Iris pigment epithelial cell (primary cell): ENCODE measurements around the gene HSF5.
A peak's percentile ranks its signal among the peaks of the same experiment; 100 is the strongest.
"Not testable (repeated sequence)": the region's sequence is repeated elsewhere in the genome, so short reads cannot be mapped to it uniquely, and the experiment has no call there.

Experiments used
- DNase-seq: peaks from one replicate; pipeline ENCODE4 v3.0.0-alpha.2; 2011; ENCODE audit warnings: low read depth

The HSF5 gene

DNA sequence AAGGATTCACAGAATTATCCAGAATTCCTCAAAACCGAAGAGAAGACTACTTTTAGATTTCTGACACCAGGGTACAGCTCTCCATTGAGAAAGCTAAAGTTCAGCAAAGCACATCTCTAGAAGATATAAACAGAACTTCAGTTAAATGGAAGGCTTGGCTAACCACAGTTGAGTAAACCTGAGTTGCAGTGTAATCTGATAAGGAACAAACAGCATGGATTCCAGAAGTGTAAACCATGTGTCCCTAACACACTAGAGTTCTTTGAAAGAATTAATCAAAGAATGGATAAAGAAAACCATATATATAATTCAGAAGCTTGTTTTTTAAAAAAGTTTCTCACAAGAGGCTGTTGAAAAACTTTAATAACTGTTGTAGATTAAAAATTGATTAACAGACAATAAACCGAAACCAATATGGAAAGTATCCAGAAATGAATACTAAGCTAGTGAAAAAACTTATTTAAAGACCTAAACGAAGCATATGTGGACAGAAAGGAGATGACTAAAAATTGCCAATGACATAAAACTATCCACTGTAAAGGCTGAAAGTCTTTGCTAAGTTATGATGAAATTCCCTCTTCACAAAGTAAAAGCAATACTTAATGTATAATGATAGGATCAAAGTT, 75.1 kb downstream of the HSF5 start:
- DNase-seq = peak; percentile 47

DNA sequence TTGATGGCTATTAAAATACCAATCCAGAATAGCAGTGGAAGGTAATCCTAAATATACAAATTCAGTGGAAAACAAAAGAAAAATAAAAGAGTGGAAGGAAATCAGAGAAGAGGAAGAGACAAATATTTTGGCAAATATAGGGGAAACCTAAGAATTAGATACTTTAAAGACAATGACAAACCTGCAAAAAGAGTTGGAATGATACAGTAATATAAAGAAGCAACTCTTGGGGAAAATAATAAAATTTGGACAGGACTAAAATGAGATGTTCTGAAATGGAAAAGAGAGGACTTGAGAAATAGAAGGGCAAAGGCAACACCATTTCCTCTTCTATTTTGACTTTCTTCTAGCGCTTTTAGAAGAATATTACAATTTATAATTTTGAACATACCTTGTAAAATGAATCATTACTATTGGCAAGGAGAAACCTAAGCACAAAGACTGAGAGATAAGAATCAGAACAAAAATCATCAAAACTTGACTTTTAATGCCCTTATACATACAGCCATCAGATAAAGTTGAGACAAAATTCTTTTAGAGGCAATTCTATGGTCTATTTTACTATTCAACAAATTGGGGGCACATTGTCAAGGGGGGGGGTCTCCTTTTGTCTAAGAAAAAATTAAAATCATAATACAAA, 76.0 kb downstream of the HSF5 start:
- DNase-seq = no peak

DNA sequence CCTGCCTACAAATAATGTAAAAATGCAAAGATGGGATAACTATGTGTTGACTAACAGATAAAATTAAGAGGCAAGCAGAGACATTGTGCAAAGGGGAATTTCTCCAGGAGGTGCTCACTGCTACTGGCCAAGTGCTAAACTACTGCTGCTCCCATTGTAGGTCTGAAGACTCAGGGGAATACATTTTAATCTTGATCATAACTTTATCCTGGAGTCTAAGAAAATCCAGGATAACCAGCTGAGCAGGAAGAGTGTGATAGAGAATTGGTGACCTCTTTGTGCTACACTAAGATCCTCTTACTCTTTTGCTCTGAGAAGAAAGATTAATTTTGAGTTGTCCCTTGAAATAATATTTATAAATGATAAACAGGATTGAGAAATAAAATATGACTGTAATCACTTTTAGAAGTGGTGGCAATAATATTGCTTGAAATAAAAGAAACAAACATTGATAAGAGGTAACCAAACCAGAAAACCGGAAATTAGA, 76.8 kb downstream of the HSF5 start:
- DNase-seq = no peak

DNA sequence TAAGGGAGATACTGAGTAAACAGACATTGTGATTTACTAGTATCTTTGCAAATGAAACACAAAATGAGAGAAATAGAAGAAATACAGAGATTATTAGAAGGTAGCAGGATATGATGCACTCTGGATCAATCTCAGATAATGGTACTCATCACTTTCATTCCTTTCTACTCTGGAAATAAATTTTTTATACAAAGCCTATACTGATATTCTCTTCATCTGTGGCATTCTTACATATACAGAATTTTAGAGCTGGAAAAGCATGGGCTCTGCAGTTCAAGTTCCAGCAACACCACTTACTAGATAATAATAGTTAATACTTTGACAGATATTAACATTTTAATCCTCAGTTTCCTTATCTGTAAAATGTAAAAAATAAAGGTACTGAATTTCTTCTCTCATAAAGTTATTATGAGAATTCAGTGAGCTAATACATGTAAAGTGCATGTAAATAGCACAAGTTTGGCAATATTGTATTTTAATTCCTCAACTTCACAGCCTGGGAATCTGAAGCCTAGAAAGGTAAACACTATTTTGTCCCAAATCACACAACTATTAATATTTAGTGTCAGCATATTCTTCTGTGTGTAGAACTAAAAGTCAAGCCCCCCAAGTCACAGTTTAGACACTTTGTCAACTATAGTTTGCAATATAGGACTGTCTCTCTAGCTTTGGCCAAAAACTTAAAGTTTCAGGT, 77.3 kb downstream of the HSF5 start:
- DNase-seq = no peak

DNA sequence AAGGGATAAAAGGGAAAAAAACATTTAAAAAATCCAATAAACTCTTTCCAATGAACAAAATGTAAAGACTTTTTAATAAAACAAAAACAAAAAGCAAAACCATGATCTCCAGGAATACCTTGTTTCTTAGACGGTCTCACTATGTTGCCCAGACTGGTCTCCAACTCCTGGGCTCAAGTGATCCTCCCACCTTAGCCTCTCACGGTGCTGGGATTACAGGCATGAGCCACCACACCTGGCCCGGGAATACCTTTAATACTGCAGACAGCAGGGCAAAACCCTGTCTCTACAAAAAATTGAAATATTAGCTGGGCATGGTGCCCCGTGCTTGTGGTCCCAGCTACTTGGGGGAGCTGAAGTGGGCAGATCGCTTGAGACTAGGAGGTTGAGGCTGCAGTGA, 78.8 kb downstream of the HSF5 start:
- no peak for DNase-seq

DNA sequence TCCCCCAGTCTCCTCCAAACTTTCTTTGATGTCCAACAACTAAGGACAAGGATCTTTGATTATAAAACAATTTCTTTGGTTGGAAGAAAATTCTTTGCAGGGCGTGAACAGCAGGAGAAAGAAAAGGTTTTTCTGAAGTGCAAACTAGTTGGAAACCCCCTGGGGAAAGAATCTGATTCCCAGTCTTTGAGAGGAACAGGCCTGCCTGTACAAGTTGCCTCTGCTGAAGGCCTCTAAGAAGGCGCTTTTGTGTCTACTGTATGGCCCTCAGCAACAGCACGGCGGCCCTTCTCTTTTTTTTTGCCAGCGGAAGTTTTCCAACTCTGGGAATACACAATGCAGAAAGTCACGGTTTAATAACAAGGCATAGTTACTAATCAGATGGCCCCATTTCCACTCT, 84.9 kb downstream of the HSF5 start:
- DNase-seq = no peak

DNA sequence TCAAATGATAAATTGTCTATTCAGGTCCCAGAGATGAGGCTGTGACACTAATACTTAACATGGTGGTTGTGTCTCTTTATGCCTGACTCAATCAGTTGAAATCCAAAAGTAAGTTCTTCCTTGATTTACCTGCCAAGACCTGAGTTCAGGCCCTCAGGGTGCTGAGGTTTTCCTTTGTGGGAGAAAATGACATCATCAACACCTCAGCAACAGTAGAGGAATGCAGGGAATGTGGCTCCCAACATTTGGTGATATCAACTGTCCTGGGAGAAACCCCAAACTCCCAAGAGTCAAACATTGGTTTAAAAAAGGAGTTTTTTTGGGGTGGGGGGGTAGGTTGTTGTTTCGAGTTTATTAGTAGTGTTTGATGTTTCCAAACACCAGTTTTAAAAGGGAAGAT, 85.5 kb downstream of the HSF5 start:
- DNase-seq = peak; percentile 16

DNA sequence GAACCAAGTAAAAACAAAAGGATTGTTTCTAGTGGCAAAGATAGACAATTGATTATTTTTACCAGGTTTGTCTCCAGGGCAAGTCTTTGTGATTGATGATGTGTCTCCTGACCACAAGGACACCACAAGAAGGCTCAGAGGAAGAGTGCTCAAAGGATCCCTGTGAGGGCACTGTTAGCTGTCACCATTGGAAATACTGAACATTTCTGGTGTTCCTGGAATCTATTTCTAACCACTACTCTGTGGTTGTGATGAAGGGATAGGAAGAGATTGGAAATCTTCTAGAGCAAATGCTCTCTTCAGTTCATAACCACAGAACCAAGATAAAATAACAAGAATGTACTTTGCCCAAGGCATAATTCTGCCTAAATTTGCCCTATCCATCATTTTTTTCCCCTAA, 86.2 kb downstream of the HSF5 start:
- DNase-seq = peak; percentile 36

DNA sequence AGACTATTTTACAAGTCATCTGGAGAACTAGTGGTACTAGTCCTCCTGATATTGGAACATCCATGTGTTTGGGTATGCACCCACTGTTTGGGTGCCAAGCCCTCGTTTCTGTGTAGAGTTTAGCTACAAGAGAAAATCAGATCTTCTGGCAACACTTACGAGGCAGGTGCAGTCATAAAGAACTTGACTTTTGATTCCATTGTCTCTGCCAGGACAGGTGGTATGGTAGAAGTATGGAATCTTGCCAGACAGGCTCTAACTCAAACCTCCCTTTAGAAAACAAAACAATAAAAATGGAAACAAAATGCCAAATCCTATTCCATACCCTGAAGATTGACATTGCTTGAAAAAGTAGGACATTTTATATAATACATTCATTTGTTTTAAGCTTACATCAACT, 86.9 kb downstream of the HSF5 start:
- DNase-seq = no peak

DNA sequence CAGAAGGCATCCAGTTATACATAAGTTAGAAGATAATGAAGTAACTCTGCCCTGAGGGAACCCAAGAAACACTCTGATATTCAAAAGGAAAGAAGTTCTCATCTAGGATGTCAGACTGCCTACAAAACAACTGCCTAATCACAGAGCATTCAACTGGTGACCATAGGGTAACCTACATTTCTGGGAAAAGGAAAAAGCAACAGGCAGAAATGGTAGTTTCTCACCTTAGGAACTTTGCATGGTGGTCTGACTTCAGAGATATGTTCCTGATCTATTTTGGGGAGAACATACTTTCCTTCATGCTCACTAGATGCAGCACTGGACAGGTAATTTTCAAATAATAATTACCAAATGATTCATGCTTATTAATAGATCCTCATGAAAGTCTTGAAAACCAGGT, 87.4 kb downstream of the HSF5 start:
- no peak for DNase-seq

DNA sequence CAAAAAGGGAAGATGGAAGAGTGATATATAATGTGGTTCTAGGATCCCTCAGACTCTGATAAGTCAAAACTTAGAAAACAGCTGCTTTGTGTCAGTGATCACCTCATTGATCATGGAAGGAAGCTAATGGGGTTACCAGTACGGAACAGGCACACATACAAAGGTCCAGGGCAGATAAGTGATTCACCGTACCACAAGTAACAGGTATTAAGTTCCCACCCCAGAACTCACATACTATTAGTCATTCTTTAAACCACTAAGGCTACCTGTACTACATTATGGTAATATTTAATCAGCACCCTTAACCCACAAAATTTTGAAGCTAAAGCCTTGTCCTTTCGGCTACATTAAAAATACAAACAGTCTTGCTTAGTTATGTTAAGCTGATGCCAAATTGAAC, 88.2 kb downstream of the HSF5 start:
- no peak for DNase-seq

DNA sequence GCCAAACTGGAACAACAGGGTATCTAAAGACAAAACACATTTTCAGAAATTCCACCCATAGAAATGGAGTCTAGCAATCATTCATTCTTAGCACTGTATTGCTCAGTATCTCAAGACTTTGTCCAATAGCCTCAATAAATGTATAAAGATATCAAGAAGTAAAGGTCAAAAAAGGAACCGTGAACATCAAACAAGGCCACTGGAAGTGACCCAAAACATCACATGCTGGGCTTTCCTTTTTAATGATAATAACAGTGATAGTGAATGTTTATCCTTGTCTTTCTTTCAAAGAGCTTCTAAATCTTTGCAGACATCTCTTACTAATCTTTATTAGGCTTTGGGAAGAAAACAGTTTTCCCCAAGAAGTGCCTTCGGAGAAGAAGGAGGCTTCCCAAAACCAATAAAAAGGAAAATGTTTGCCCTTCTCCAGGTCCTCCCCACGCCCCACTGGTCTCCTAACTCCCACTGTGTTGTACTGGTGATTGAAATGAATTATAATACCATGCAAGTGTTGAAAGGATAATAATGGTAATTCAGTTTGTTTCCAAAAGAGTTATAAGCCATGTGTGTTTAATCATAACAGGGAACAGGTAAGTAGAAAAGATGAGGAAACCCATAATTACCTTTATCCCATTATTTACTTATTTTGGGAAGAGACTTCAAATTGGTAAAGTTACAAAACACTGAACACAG, 89.5 kb downstream of the HSF5 start:
- DNase-seq = no peak

DNA sequence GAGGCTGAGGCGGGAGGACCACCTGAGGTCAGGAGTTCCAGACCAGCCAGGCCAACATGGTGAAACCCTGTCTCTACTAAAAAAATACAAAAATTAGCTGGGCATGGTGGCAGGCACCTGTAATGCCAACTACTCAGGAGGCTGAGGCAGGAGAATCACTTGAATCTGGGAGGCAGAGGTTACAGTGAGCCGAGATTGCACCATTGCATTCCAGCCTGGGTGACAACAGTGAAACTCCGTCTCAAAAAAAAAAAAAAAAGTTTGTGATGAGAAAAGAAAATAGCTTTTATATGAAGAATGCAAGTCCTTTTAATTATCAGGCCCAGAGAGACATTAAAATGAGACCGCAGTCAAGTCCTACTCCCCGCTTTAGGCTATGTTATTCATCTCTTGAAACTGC, 90.8 kb downstream of the HSF5 start:
- DNase-seq = not testable (repeated sequence)

DNA sequence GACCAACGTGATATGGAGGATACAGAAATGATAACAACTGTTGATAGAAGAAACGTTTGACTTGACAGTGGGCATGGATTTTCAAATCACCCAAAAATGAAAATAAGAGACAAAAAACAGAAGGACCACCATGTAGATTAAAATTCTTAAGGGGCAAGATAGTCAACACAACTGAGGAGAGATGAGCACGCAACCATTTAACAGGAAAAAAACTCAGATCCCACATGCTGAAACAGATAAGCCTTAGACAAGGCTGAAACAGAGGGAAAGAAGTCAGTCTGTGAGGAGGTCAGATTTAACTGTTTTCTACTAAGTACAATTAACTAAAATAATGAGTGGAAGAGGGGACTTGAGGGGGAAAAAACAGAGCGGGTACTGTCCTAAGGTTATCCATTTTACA, 92.0 kb downstream of the HSF5 start:
- no peak for DNase-seq

DNA sequence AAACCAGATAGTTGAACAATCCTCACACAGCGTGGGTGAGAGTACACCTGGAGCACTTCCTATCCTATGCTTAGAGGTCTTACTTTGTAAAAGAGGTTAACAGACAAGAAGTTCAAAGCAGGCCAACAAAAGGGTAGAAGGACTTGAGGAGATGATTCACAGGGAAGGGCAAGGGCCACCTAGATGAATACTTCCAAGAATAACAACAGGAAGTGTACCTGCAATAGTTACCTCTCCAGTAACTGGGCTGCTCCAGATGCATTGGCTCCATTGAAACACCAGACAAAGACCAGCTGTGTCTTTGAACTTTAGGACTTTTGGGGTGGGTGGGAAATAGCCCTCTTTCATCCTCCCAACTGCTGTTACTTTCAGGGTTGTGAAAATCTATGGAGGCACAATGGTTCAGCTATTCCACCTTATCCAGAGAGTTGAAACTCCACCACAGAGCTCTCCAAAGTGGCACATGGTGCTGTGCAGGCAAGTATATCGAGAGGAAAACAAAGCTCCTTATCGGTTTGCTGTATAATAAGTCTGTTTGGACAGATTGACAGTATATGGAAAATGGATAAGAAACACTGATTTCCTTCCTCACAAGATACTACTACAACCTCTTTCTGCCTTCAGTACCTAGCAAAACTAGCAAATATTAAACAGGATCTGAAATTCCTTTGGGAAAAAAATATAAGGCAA, 93.5 kb downstream of the HSF5 start:
- no peak for DNase-seq

DNA sequence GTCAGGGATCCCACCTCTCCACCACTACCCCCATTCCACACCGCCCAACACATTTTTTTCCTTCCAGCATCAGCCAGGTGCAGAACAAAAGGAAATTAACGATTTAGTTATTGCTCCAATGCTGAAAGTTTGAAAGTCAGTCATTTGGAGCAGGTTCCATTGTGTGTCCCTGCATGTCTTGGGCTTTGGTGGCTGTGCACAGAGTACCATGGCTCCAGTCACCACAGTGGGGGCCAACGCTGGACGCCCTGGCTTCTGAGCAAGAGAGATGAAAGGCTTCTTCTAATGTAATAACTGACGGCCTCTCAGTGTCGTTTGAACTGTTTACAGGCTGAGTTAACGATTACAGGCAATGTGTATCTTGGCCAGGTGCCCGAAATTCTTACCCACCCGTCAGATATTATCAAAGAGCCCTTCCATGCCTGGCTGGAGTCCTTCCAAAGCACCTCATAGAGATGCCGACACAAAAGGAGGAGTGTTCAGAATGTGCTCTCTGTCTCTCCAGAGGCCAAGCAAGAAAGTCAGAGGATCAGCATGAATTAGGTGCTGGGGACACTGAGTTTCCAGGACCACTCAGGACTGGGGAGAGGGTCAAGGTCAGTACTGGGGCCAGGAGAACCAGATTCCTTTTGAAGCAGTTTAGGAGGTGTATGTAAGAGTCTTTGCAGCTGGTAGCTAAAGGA, 96.8 kb downstream of the HSF5 start:
- peak; percentile 55 for DNase-seq

DNA sequence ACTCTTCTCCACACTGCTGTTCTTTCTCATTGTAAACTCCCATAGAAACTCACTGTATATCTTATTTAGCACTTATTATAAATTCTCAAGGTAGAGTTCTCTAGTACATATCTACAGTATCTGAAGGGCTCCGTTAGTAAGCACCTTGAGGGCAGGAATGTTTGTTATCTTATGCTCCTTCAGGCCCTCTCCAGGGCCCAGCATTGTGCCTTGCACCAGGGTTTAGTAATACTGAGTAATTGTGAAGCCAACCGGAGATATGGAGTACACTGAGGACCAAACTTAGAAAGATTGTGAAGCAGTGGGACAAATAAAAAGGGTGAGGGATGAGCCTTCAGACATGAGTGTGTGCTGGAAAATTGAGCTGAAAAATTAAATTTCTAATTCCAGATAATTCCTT, 97.3 kb downstream of the HSF5 start:
- no peak for DNase-seq

DNA sequence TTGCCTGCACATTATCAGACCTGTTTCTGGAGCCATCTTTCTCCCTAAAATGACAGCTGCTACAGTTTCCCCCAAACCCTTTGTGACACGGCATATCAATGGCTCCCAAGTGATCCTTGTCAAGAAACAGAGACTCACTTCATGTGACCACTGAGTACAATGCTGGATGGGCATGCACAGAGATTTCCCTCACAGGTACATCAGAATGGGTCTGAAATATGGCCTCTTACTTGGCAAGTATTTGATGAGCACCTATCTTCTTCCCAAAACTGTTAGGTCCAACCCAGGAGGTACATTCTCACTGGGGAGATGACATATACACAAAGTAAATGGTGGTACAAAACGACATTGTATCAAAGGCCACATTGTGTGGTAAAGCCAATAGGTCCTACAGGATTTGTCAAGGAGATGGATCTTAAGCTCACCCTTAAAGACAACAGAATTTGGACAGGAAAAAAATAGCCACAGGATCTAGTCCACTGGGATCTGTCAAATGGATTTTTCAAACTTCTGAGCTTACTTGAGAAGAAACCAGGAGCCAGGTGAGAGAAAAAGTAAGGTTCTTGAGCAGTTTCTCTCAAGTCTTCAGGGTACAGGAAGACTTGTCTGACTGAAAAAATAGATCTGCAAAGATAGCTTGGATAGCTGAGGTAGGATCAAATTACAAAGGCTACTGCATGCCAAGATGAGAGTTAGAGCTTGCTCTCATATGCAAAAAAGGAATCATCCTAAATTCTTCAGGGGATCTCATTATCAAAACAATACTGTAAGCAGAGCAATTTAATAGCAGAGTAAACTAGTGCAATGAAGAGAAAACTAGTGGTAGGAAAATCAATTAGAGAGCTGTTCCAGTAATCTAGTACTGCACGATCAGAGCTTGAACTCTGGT, 99.7 kb downstream of the HSF5 start:
- DNase-seq = peak; percentile 49

DNA sequence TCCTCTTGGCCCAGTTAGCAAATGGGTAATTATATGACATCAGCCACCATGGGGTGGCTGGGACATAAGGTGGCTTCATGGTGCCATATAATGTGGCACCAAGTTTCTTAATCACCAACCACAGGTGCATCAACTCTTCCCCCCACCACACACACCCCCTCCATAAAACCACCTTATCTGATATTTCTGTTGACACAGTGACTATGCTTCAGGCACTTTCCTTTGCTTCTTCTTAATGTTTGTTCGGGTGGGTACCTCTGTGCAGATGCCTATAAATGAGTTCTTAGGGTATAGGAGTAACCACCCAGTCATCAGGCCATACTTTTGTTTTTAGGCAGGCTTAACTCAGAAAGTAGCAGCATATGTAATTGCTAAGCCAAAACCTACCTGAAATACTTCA, 100.4 kb downstream of the HSF5 start:
- DNase-seq = no peak

DNA sequence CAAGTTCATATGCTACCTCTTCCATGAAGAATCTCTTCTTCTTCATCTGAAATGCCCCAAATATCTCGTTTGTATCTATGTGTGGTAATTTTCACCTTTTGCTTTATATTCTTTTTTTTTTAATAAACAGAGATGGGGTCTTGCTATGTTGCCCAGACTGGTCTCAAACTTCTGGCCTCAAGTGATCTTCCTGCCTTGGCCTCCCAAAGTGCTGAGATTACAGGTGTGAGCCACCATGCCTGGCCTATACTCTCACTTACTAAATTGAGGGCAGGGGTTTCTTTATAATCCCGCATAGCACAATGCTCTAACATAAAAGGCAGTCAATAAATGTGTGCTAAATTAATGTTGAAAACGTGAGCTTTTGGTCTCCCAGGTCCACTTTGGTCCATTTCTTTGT, 101.5 kb downstream of the HSF5 start:
- DNase-seq = no peak
